ENCODE data around the gene SPDEF.

DNA sequence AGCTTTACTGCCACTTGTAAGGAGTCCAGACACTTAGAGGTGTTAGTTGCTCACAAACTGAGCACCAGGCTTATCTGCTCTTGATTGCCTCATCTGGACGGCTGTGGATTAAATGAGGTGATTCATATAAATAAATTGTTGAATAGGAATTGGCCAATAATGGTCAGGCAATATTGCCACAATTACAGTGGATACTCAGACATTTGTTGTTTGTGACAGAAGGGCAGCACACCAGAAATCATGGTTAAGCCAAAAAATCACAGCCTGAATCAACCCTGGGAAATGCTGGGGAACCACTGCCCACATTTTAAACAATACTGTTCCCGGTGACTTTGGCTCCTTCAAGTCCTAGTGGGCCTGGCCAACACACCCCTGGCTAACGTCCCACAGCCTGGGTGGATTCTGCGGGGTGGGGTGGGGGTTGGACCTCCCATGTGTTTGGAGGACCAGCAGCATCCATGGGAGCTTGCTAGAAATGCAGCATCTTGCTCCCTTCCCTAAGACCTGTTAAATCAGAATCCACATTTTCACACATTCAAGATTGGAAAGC is 29.5 kb upstream of the SPDEF start:
- TF ChIP-seq, protein P1, sequence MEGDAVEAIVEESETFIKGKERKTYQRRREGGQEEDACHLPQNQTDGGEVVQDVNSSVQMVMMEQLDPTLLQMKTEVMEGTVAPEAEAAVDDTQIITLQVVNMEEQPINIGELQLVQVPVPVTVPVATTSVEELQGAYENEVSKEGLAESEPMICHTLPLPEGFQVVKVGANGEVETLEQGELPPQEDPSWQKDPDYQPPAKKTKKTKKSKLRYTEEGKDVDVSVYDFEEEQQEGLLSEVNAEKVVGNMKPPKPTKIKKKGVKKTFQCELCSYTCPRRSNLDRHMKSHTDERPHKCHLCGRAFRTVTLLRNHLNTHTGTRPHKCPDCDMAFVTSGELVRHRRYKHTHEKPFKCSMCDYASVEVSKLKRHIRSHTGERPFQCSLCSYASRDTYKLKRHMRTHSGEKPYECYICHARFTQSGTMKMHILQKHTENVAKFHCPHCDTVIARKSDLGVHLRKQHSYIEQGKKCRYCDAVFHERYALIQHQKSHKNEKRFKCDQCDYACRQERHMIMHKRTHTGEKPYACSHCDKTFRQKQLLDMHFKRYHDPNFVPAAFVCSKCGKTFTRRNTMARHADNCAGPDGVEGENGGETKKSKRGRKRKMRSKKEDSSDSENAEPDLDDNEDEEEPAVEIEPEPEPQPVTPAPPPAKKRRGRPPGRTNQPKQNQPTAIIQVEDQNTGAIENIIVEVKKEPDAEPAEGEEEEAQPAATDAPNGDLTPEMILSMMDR (IDR thresholded peaks at IDR 0.05), result no peak
- no peak for TF ChIP-seq POLR2A (IDR thresholded peaks at IDR 0.05)

Data from lower leg skin (tissue), 3 donors.